GM13976 (cell line): ENCODE measurements around the gene AMOT.

ENCODE experiments used
- DNase-seq: peaks from one replicate; pipeline ENCODE4 v3.0.0; 2012; ENCODE audit warnings: low spot score
- in situ Hi-C: fragments of 300-500 bp; cut with MboI; formaldehyde crosslinking; loops from one replicate; pipeline ENCODE4 v1.12.0; 2022; ENCODE audit warnings: low sequenced_read_pairs, mixed read lengths, inconsistent platforms; ENCODE audit not compliant: unreplicated experiment
- TF ChIP-seq, protein P1 (sequence below): IDR thresholded peaks from 2 replicates; pipeline ENCODE4 v1.5.1; 2012; ENCODE audit warnings: borderline replicate concordance, mild to moderate bottlenecking; ENCODE audit not compliant: insufficient read depth; ENCODE audit errors: extremely low read depth, missing control alignments, control extremely low read depth

Gene AMOT

DNA sequence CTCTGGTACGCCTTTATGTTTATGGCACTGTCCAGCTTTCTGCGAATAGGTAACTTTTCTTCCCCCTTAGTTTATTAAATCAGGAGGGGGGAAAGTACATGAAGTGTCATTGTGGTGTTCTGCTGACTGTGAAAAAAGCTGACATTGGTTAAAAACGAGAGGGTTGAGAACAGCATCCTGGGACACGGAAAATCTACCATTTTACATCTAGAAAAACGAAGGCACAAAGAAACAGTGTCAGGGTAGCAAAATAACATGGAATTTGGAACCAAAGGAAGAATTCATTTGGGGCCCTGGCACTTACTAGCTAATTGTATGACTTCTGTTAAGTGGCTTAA, 1.2 kb upstream of the AMOT start:
- in situ Hi-C loops: no loop called here
- no peak for DNase-seq
- TF ChIP-seq, protein P1, sequence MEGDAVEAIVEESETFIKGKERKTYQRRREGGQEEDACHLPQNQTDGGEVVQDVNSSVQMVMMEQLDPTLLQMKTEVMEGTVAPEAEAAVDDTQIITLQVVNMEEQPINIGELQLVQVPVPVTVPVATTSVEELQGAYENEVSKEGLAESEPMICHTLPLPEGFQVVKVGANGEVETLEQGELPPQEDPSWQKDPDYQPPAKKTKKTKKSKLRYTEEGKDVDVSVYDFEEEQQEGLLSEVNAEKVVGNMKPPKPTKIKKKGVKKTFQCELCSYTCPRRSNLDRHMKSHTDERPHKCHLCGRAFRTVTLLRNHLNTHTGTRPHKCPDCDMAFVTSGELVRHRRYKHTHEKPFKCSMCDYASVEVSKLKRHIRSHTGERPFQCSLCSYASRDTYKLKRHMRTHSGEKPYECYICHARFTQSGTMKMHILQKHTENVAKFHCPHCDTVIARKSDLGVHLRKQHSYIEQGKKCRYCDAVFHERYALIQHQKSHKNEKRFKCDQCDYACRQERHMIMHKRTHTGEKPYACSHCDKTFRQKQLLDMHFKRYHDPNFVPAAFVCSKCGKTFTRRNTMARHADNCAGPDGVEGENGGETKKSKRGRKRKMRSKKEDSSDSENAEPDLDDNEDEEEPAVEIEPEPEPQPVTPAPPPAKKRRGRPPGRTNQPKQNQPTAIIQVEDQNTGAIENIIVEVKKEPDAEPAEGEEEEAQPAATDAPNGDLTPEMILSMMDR: no peak

DNA sequence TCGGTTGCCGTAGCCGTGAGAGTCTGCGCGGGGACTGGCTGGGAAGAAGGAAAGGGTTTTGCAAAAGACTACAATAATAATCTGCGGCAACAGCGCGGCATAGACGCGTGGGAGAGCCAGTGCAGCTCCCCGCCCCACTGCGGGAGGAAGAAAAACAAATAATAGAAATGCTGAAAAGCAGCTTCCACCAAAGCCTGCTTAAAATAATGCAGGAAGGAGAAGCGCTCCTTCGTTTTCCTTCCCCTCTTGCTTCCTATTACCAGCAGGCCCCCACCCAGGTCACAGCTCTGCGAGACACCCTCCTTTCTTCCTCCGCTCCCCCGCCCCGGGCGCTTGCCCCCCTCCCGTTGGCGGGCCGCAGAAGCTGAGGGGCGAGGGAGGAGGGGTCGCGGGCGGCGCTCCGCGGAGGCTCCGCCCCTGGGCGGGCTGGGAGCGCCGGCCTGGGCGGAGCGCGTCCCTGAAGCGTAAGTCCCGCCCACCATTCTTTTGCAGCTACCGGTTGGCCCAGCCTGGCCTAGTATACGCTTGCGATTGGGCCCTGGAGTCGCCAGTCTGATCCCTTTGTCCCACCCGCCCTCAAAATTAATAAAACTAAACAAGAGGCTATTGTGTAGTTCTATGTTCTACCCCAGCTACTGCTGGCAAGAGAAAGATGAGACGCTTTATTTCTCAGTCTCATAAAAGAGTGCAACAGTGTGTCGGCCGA, 636 bp upstream of the AMOT start:
- TF ChIP-seq, protein P1: no peak
- in situ Hi-C loops: no loop called here
- peak; percentile 82 for DNase-seq

DNA sequence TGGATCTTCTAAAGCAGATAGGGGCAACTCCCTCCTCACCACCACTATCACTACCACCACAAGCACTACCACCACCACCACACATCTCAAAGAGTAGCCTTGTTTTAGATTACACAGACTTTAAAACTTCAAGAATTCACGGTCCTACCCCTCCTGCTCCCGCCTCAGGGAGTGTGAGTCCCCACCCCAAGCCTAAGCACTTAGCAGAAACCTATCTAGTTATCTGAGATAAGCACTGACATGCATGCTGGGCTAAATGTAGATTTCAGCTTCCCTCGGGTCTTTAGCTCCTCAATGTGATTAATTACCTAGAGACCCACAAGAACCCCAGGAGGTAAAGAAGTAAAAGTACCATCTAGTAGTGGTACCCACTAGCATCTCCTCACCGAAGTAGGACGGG, 775 bp downstream of the AMOT start:
- no peak for DNase-seq
- TF ChIP-seq, protein P1: no peak
- in situ Hi-C loops: no loop called here

DNA sequence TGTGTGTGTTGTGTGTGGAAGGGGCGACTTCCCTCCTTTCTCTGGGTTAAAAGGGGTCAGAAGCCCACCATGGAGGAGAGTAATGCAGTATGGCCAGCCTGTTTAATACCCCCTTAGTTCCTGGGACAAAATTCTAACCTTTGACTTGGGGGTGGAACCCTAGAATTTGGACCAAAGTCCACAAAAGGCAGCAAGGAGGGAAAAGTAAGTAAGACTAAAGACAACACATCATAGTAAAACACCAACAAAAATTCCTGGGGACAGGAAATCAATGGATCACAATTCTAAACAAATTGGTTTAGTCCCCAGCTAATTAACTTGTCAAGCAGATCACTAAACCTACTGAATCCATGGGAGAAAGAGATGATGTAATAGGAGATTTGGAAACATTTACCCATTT, 3.1 kb downstream of the AMOT start:
- TF ChIP-seq, protein P1: no peak
- DNase-seq: no peak
- in situ Hi-C loops: no loop called here

DNA sequence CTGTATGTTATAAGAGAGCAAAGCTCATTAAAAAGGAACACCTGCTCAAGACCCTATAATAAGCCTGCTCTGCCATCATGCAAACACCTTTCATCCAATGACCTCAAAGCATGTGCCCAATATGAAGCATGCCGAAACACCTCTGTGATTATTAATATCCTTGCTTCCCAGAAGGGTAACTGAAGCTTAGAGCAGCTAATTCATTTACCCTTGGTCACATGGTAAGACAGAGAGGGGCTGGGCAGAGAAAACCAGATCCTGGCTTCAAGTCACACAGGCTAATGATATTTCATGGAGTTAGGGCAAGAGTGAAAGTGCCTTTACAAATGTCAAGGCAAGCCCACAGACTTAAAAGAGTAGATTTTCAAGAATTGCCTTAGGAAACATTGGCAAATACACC, 5.6 kb downstream of the AMOT start:
- DNase-seq: no peak
- in situ Hi-C loops: no loop called here
- TF ChIP-seq, protein P1: no peak

DNA sequence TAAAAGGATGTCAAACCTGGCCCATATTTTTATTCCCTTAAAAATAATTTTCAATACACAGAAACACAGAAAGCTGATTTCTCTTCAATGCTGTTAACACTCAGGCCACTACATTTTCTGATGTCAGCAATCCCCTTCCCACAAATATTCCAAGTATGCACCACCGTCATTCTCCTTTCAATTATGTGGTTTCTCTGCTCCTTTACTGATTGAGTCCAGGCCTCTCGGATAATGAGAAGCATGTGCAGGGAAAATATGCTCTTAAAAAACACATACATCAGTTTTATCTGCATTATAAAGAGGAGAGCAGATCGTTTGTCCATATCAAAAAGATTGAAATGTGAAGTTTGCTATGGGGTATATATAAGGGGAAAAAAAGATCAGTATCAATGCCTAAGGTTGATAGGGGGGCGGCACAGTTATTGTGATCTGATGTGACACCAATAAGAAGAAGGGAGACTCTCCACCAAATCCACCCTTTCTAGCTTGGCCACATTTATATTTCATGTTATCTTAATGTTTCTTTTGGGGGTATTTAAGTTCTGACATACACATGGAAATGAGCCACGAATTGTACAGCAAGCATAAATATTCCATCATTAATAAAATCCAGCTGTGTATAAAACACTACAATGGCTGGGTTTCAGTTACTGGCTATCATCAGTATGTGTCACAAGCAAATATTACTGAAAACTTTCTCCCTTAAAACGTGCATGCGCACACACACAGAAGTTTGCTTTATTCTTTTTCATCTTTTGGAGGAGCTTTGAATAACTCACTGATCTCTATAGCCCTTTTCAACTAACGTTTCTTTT, 6.4 kb downstream of the AMOT start:
- in situ Hi-C loops: no loop called here
- TF ChIP-seq, protein P1: no peak

More for the DNA sequence above, 6.4 kb downstream of the AMOT start:
- DNase-seq: no peak
